OCI-LY3 (cell line): Measurements from ENCODE around the gene UBALD2.

Source experiments
- H2AFZ ChIP-seq: fragments of 200-600, 300-600 bp; shearing (Covaris generic); 2 replicates; pipeline ENCODE4 v1.6.0; 2014; ENCODE audit warnings: antibody characterized with exemption, low read depth, low read length
- H3K27ac ChIP-seq: fragments of 200-600, 300-600 bp; sonication (generic); 2 replicates; pipeline ENCODE4 v1.5.1; 2014; ENCODE audit warnings: mild to moderate bottlenecking, low read length, moderate library complexity, mixed read lengths
- H3K27me3 ChIP-seq: fragments of 200-600, 300-600 bp; sonication (generic); 2 replicates; pipeline ENCODE4 v1.6.1; 2014; ENCODE audit warnings: low read depth, low read length, mixed read lengths
- H3K36me3 ChIP-seq: fragments of 200-600, 300-600 bp; sonication (generic); replicated peaks from 2 replicates; pipeline ENCODE3; 2014; ENCODE audit warnings: low read depth, low read length, mixed read lengths
- H3K4me1 ChIP-seq: fragments of 300-600, 200-600 bp; sonication (generic); 2 replicates; pipeline ENCODE4 v1.6.1; 2014; ENCODE audit warnings: low read length, mixed read lengths
- H3K4me2 ChIP-seq: fragments of 200-600, 300-600 bp; sonication (generic); 2 replicates; pipeline ENCODE4 v1.6.1; 2014; ENCODE audit warnings: low read length, mixed read lengths
- H3K4me3 ChIP-seq: fragments of 300-600, 200-600 bp; sonication (generic); 2 replicates; pipeline ENCODE4 v1.5.1; 2014; ENCODE audit warnings: antibody characterized with exemption, mild to moderate bottlenecking, low read length, moderate library complexity
- H3K79me2 ChIP-seq: fragments of 300-600, 200-600 bp; shearing (Covaris generic); 2 replicates; pipeline ENCODE4 v1.6.1; 2014; ENCODE audit warnings: mild to moderate bottlenecking, low read length, mixed read lengths
- H3K9ac ChIP-seq: fragments of 300-600, 200-600 bp; shearing (Covaris generic); 2 replicates; pipeline ENCODE4 v1.6.0; 2014; ENCODE audit warnings: mild to moderate bottlenecking, low read length, moderate library complexity
- H3K9me3 ChIP-seq: fragments of 200-600, 300-600 bp; shearing (Covaris generic); 2 replicates; pipeline ENCODE4 v1.6.1; 2014; ENCODE audit warnings: low read length, mixed read lengths; ENCODE audit not compliant: insufficient read depth
- H4K20me1 ChIP-seq: fragments of 200-600, 300-600 bp; sonication (generic); 2 replicates; pipeline ENCODE4 v1.6.1; 2016; ENCODE audit warnings: low read length, mixed read lengths; ENCODE audit not compliant: insufficient read depth
- EZH2phosphoT487 ChIP-seq: fragments of 200-600 bp; shearing (Covaris generic); IDR thresholded peaks from 2 replicates; pipeline ENCODE4 v1.6.1; 2018; ENCODE audit warnings: antibody characterized with exemption, mixed run types, low read depth
- TF ChIP-seq, protein P1 (sequence below): fragments of 200-600, 300-600 bp; sonication (generic); IDR thresholded peaks from 2 replicates; pipeline ENCODE4 v1.5.1; 2014; ENCODE audit warnings: antibody characterized with exemption, low read length, low read depth

Gene UBALD2

DNA sequence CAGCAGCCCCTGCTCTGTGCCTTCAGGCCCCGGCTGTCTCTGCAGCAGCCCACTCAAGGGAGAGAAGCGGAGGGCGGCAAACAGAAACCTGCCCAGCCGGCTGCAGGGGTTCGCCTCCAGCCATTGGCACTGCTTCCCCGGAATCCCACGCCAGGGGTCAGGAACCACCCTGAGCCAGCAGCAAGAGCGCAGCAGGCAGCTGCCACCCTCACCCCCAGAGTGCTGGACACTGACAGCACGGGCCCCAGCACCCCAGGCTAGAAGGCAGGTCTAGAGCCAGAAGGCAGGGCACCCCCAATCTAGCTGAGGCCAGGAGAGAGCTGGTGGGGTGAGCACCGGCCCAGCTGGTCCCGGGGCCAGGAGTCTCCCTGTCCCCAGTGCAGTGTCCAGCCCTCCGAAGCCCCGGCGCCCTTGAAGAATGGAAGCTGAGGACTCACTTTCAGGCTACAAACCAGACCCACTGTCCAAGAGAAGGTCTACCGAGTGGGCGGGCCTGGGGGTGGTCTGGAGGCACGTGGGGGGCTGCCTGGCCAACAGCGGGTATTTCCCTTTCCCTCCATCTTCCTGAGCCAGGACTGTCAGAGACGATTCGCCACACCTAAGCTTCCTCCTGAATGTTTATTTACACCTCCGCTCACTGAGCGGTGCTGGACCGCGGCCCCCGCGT is 8.4 kb downstream of the UBALD2 start:
- Histone ChIP-seq H3K27ac (peak overlapping the region; percentile 94), H3K9ac (peak overlapping the region; percentile 78), H3K4me1 (peaks cover 76% of the 10 kb centered on the region), H3K79me2 (peaks cover 28% of the 10 kb centered on the region), H3K4me3 (peak overlapping the region; percentile 51; the same call in 1 of the 2 replicates), H3K36me3 (peaks cover 12% of the 10 kb centered on the region), H2AFZ (no peak overlapping the region), H3K27me3 (no peaks in the 10 kb centered on the region), H4K20me1 (peaks cover 11% of the 10 kb centered on the region; the same call in 1 of the 2 replicates), H3K9me3 (no peaks in the 10 kb centered on the region), H3K4me2 (peak overlapping the region; percentile 67)
- no peak for TF ChIP-seq EZH2phosphoT487
- TF ChIP-seq, protein P1, sequence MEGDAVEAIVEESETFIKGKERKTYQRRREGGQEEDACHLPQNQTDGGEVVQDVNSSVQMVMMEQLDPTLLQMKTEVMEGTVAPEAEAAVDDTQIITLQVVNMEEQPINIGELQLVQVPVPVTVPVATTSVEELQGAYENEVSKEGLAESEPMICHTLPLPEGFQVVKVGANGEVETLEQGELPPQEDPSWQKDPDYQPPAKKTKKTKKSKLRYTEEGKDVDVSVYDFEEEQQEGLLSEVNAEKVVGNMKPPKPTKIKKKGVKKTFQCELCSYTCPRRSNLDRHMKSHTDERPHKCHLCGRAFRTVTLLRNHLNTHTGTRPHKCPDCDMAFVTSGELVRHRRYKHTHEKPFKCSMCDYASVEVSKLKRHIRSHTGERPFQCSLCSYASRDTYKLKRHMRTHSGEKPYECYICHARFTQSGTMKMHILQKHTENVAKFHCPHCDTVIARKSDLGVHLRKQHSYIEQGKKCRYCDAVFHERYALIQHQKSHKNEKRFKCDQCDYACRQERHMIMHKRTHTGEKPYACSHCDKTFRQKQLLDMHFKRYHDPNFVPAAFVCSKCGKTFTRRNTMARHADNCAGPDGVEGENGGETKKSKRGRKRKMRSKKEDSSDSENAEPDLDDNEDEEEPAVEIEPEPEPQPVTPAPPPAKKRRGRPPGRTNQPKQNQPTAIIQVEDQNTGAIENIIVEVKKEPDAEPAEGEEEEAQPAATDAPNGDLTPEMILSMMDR, result no peak

DNA sequence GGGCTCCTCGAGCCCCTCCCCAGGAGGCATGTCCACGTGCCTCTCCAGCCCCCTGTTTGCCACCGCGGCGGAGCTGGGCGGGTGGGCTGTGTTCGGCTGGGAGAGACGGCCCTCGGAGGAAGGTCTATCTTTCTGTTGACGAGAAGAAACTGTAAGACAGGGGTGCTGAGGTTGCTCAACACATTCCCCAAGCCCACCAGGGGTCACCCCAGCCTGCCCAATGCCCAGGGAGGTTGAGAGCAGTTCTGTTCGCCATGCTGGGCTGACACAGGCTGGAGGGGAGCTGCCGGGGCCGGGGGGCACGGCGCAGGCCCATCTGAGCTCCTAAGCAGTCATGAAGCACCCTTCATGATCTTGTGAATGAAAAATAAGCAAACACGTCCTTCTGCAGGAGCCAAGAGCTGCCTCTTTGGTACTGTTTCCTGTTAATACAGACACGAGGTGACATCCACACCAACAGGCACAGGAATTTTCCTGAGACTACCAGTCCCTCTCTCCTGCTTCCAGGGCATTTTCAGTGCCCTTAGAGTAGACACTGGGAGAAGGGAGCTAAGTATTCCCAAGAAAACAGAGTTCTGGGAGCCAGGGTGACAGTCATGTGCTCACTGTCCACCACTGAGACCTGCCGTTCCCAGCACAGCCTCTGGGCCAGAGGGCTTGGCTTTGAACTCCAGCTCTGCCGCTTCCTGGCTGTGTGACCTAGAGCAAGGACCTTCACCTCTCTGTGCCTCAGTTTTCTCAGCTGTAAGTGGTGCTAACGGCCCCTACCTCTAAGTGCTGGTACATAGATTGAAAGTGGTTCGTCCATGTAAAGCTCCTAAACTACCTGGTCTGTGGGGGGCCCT is 9.2 kb downstream of the UBALD2 start:
- Histone ChIP-seq H3K9ac (peak overlapping the region; percentile 78; the same call in 1 of the 2 replicates), H3K27me3 (no peaks in the 10 kb centered on the region), H4K20me1 (peaks cover 7% of the 10 kb centered on the region; the same call in 1 of the 2 replicates), H3K36me3 (peaks cover 8% of the 10 kb centered on the region), H3K9me3 (no peaks in the 10 kb centered on the region), H3K4me3 (peak overlapping the region; percentile 51; the same call in 1 of the 2 replicates), H2AFZ (no peak overlapping the region), H3K4me2 (peak overlapping the region; percentile 67), H3K27ac (peak overlapping the region; percentile 94), H3K4me1 (peaks cover 68% of the 10 kb centered on the region), H3K79me2 (peaks cover 21% of the 10 kb centered on the region)
- TF ChIP-seq, protein P1, result no peak
- TF ChIP-seq EZH2phosphoT487, result no peak

DNA sequence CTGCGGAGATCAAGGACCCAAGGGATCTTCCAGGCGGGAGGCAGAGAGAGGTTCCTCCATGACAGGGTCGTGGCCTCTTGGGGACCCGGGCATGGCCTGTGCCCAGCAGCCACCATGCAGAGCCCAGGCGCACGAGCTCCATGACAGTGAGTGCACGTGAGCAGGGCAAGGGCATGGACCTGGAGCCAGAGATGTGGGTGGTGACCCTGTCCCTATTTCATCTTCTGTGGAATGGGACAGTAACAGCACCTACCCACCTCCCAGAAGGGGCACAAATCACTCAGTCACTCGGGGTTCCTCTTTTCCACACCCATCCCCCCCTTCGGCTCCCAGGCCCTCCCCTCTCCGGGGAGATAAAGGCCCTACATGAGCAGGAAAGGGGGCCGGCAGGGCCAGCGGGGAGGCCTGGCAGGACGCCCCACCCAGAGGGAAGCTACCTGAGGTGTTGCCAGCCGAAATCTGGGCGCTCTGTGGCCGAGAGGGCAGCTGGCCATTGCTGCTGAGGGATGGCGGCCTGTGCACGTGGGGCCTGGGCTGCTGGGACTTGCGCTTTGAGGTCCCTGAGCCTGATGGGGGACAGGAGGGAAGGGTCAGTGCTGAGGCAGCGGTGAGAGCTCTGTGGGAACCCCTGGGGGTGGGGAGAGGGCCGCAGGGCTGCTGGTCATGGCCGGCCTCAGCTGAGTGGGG is 10.4 kb downstream of the UBALD2 start:
- Histone ChIP-seq H3K27ac (peak overlapping the region; percentile 8; the same call in 1 of the 2 replicates), H3K27me3 (no peaks in the 10 kb centered on the region), H3K9ac (peak overlapping the region; percentile 38; the same call in 1 of the 2 replicates), H3K4me2 (peak overlapping the region; percentile 67), H3K9me3 (no peaks in the 10 kb centered on the region), H3K79me2 (peaks cover 13% of the 10 kb centered on the region), H3K4me1 (peaks cover 57% of the 10 kb centered on the region), H2AFZ (peak overlapping the region; percentile 42; the same call in 1 of the 2 replicates), H3K36me3 (peaks cover 4% of the 10 kb centered on the region), H4K20me1 (no peaks in the 10 kb centered on the region), H3K4me3 (no peak overlapping the region)
- TF ChIP-seq, protein P1, result no peak
- TF ChIP-seq EZH2phosphoT487, result no peak
